DMS53 treated with DMSO at 0.1 percent for 48 hours (cell line): ENCODE measurements around the gene EBP.
"Not testable (repeated sequence)": the region's sequence is repeated elsewhere in the genome, so short reads cannot be mapped to it uniquely, and the experiment has no call there.

Source experiments
- DNase-seq: peaks from one replicate; lab custom pipeline; 2025; ENCODE audit not compliant: unreplicated experiment; lab: John Stamatoyannopoulos, UW

Gene EBP

GRCh38 chrX:48520976-48521352, 644 bp upstream of the EBP start:
- no peak for DNase-seq

- DNase-seq = no peak
These were observed 683 bp downstream of the EBP start for GRCh38 chrX:48522291-48522690.

DNA sequence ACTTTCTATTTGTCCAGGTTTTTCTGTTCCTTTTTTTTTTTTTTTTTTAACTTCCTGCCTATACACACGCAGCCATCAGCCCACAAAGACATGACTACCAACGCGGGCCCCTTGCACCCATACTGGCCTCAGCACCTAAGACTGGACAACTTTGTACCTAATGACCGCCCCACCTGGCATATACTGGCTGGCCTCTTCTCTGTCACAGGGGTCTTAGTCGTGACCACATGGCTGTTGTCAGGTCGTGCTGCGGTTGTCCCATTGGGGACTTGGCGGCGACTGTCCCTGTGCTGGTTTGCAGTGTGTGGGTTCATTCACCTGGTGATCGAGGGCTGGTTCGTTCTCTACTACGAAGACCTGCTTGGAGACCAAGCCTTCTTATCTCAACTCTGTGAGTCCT, 2.1 kb downstream of the EBP start:
- no peak for DNase-seq

GRCh38 chrX:48525853-48526252, 4.2 kb downstream of the EBP start:
- DNase-seq = not testable (repeated sequence)

DNA sequence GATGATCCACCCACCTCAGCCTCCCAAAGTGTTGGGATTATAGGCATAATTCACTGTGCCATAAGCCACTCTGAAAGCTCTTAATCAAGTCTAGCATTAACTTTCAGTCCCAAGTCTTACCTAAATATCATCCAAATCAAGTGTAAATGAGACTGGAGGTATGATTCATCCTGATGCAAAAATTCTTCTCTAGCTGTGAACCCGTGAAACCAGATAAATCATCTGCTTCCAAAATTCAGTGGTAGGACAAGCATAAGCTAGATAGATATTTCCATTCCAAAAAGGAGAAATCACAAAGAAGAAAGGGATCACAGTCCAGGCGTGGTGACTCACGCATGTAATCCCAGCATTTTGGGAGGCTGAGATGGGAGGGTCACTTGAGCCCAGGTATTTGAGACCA, 9.1 kb downstream of the EBP start:
- DNase-seq = no peak

- no peak for DNase-seq
These were observed 9.9 kb downstream of the EBP start for GRCh38 chrX:48531358-48531959.

DNA sequence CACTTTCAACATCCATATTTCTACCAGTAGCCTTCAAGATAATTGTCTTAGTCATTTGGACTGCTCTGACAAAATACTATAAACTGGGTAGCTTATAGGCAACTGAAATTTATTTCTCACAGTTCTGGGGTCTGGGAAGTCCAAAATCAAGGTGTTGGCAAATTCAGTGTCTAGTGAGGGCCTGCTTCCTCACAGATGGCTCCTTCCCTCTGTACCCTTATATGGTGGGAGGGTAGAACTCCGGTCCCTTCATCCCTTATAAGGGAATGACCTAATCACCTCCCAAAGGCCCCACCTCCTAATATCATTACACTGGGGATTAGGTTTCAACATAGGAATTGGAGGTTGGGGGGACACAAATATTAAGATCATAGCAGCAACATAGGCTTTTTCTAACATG, 10.6 kb downstream of the EBP start:
- no peak for DNase-seq

DNA sequence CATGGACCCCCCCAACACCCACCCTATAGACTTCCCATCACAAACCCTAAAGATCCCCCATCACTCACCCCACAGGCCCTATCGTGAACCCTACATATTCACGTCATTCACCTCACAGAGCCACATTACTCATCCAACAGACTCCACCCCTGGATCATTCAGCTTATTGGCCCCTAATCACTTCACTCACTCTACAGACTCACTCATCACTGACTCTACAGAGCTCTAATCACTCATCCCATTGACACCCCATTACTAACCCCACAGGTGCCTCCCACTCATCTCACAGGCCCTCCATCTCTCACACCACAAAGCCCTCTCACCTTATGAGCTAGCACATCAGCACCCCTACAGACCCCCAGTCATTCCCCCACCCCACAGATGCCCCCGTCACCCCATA, 11.6 kb downstream of the EBP start:
- no peak for DNase-seq

DNA sequence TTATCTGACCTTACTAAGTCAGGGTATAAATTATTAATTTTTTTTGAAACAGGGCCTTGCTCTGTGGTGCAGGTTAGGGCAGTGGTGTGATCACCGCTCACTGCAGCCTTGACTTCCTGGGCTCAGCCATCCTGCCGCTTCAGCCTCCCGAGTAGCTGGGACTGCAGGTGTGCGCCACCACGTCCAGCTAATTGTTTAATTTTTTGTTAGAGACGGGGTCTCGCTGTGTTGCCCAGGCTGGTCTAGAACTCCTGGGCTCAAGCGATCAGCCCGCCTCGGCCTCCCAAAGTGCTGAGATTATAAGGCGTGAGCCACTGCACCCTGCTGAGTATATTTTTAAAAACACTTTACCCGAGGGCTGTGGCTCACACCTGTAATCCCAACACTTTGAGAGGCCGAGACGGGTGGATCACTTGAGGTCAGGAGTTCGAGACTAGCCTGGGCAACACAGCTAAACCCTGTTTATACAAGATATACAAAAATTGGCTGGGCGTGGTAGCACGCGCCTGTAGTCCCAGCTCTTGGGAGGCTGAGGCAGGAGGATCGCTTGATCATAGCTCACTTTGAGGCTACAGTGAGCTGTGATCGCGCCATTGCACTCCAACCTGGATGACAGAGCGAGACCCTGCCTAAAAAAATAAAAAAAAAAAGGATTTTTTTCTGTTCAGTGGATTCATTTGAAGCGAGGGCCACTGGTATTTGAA, 17.2 kb downstream of the EBP start:
- no peak for DNase-seq

- DNase-seq = peak; percentile 93
These were observed 17.9 kb downstream of the EBP start, which contains the start of gene TBC1D25 for GRCh38 chrX:48539345-48540027. TBC1D25 (plus strand) TSS chrX:48539714; CDS start chrX:48539798, 84 bp downstream.

- DNase-seq = no peak
These were observed 18.4 kb downstream of the EBP start for GRCh38 chrX:48540028-48540375.

DNA sequence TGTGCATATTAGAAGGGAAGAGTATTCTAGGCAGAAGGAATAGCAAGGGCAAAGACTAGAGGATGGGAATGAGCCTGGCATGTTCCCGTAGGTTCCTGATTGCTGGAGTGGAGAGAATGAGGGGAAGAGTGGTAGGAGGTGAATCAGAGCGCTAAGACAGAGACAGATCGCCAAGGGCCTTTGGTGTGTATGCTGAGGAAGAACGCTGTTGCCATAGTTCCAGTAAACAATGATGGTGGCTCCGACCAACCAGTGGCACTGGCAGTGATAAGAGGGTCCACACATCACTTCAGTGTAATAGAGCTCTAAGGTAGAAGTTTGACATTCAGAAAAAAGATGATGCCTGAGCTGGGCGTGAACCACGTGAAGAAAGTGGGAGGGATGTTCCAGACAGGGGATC, 18.9 kb downstream of the EBP start:
- no peak for DNase-seq

GRCh38 chrX:48541140-48541814, 19.7 kb downstream of the EBP start:
- DNase-seq = no peak

GRCh38 chrX:48548871-48549270, 27.3 kb downstream of the EBP start:
- DNase-seq = no peak

DNA sequence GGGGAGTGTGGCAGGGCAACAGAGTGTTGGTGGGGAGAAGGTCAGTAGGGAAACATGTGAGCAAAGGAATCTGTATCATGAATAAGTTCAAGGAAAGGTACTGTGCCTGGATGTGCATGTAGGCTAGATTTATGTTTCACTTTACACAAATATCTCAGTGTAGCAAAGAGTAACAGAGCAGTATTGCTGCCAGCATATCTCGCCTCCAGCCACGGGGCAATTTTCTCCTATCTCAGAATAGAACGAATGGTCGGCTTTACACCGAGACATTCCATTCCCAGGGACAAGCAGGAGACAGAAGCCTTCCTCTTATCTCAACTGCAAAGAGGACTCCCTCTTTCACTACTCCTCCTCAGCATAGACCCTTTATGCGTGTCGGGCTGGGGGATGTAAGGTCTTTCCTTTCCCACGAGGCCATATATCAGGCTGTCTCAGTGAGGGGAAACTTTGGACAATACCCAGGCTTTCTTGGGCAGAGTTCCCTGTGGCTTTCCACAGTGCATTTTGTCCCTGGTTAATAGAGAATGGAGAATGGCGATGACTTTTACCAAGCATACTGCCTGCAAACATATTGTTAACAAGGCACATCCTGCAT, 34.2 kb downstream of the EBP start:
- DNase-seq = not testable (repeated sequence)

DNA sequence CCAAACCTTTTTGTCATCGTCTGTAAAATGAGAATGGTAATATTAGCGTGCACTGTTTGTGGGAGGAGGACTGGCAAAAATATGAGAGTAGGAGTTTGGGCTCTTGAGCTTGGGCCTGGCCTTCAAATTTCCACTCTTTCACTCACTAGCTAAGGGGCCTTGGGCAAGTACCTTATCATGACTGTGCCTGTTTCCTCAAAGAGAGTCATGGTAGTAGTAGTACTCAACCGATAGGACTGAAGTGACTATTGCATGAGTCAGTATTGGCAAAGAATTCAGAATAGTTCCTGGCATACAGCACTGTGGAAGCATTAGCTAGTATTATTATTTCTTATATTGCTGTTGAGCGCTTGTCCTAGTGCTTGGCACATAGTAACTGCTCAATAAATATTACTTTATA, 36.7 kb downstream of the EBP start:
- DNase-seq = no peak

DNA sequence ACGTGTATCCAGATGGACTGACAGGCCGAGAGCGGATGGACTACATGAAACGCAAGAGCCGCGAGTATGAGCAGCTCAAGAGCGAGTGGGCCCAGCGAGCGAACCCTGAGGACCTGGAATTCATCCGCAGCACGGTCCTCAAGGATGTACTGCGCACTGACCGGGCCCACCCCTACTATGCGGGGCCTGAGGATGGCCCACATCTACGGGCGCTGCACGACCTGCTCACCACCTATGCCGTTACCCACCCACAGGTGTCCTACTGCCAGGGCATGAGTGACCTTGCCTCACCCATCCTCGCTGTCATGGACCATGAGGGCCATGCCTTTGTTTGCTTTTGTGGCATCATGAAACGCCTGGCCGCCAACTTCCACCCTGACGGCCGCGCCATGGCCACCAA, 38.0 kb downstream of the EBP start:
- DNase-seq = no peak

DNA sequence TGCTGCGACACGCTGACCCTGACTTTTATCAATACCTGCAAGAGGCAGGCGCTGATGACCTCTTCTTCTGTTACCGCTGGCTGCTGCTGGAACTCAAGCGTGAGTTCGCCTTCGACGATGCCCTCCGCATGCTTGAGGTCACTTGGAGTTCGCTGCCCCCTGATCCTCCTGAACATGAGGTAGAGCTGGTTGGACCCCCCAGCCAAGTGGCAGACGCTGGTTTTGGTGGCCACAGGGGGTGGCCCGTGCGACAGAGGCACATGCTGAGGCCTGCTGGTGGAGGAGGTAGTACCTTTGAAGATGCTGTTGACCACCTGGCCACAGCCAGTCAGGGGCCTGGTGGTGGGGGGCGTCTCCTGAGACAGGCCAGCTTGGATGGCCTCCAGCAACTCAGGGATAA, 38.4 kb downstream of the EBP start:
- DNase-seq = no peak

DNA sequence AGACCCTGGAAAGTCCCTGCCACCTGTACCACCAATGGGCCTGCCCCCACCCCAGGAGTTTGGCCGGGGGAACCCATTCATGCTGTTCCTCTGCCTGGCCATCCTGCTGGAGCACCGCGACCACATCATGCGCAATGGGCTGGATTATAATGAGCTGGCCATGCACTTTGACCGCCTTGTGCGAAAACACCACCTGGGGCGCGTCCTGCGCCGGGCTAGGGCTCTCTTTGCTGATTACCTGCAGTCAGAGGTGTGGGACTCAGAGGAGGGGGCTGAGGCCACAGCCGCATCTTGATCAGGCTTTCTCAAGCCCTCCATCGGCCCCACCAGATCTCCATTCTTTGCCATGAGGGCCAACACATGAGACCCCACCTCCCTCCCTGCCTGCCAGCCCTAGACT, 39.1 kb downstream of the EBP start:
- DNase-seq = no peak

GRCh38 chrX:48569958-48570357, 48.4 kb downstream of the EBP start:
- DNase-seq = no peak

DNA sequence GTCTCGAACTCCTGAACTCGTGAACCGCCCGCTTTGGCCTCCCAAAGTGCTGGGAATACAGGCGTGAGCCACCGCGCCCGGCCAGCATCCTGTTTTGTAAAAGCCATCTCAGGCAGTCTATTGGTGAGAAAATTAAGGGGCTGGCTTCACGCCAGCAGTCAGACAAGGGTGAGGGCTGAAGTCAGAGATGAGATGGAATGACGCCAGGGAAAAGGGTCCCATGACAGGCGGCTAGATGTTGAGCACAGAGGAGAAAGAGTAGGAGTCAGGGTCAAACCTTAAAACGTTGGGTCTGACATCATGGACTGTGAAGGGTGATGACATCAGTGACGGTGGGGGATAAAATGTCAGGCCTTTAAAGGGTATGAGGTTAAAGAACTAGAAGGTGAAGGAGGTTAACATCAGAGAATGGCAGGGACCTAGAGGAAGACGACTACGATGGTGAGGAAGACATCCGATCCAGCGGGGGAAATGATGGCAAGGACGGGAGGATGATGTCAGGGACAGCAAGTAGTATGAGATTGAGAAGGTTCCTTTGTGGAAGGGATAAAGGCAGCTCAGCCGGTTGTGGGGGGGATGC, 52.2 kb downstream of the EBP start:
- DNase-seq = peak; percentile 65
